ENCODE data around the gene CERS1. TPM values are rescaled to one million over a fixed set of nuclear protein-coding genes. Genes with fewer than 3 reads are reported as not detected.

The CERS1 gene
- total RNA-seq, 4 donors from 2014 or later = 0.19 to 0.24 TPM; not detected in 2

- TF ChIP-seq CTCF (IDR thresholded peaks at IDR 0.05) = no peak
- ATAC-seq (ENCODE audit: low FRiP score) = no peak
- DNase-seq (ENCODE audit: low spot score) = no peak
These were observed 26.8 kb downstream of the CERS1 start for GRCh38 chr19:18869023-18869618.

- DNase-seq (ENCODE audit: low spot score) (no peak), ATAC-seq (ENCODE audit: low FRiP score) (no peak)
- no peak for TF ChIP-seq CTCF (IDR thresholded peaks at IDR 0.05)
These were observed 27.5 kb downstream of the CERS1 start for GRCh38 chr19:18868380-18869022.

GRCh38 chr19:18867751-18868150 is 28.2 kb downstream of the CERS1 start:
- no peak for TF ChIP-seq CTCF (IDR thresholded peaks at IDR 0.05)
- ATAC-seq (ENCODE audit: low FRiP score) (no peak), DNase-seq (ENCODE audit: low spot score) (no peak)

- no peak for ATAC-seq (ENCODE audit: low FRiP score)
- TF ChIP-seq CTCF (IDR thresholded peaks at IDR 0.05) = no peak
- DNase-seq (ENCODE audit: low spot score) = no peak
These were observed 28.8 kb downstream of the CERS1 start for GRCh38 chr19:18867199-18867598.

- no peak for ATAC-seq (ENCODE audit: low FRiP score)
- no peak for DNase-seq (ENCODE audit: low spot score)
These were observed 29.2 kb downstream of the CERS1 start for GRCh38 chr19:18866800-18867123.

GRCh38 chr19:18865973-18866799 is 29.8 kb downstream of the CERS1 start:
- DNase-seq (ENCODE audit: low spot score) (peak; percentile 39), ATAC-seq (ENCODE audit: low FRiP score) (peak; percentile 62)
- peak in 2 of 3 donors; percentile 54 to 87 for TF ChIP-seq CTCF (IDR thresholded peaks at IDR 0.05)

More at GRCh38 chr19:18866800-18867123, 29.2 kb downstream of the CERS1 start:
- TF ChIP-seq CTCF (IDR thresholded peaks at IDR 0.05) = no peak
